SK-N-SH (cell line): ENCODE measurements around the gene SND1.

Experiments
- CTCF ChIP-seq: fragments of 200-600 bp; sonication (generic); IDR thresholded peaks from 2 replicates; pipeline ENCODE4 v1.6.1; 2017; ENCODE audit warnings: antibody characterized with exemption, mild to moderate bottlenecking, moderate library complexity
- EP300 ChIP-seq, 2 experiments: IDR thresholded peaks; 2 replicates each; pipeline versions ENCODE4 v1.4.0 to v1.6.1; 2012; ENCODE audit warnings: borderline replicate concordance in 1 of 2, low read depth in 1 of 2, low read length in 1 of 2
- EZH2phosphoT487 ChIP-seq: fragments of 200-600 bp; sonication (generic); IDR thresholded peaks from 2 replicates; pipeline ENCODE4 v1.6.1; 2017; ENCODE audit warnings: low read depth, mixed run types, mild to moderate bottlenecking, antibody characterized with exemption, moderate library complexity, borderline replicate concordance
- FOXM1 ChIP-seq: IDR thresholded peaks from 2 replicates; pipeline ENCODE4 v1.4.0; 2012; ENCODE audit warnings: low read depth, mild to moderate bottlenecking
- GABPA ChIP-seq: IDR thresholded peaks from 2 replicates; pipeline ENCODE4 v1.4.0; 2012; ENCODE audit warnings: low read depth, mild to moderate bottlenecking
- MAX ChIP-seq: IDR thresholded peaks from 2 replicates; pipeline ENCODE4 v1.4.0; 2012; ENCODE audit warnings: low read depth
- RXRA ChIP-seq: IDR thresholded peaks from 2 replicates; pipeline ENCODE4 v1.4.0; 2012; ENCODE audit warnings: low read depth, mild to moderate bottlenecking, borderline replicate concordance

- TF ChIP-seq RXRA (no peak), CTCF (no peak), GABPA (no peak), FOXM1 (no peak), EP300 (IDR thresholded peaks at IDR 0.05; ENCODE audit: borderline replicate concordance in 1 of 2, low read depth in 1 of 2, low read length in 1 of 2) (no peak), MAX (no peak), EZH2phosphoT487 (no peak)
Measured at GRCh38 chr7:127912901-127913300, 260.9 kb downstream of the SND1 start.
